Keratinocyte (primary cell): ENCODE measurements around the gene EIF3D.

Source experiments
- CTCF ChIP-seq, 3 experiments: IDR thresholded peaks in 1 of 3; conservative IDR thresholded peaks in 1 of 3; optimal IDR thresholded peaks in 1 of 3; 2 replicates in 2 of 3; 3 replicates in 1 of 3; pipeline versions ENCODE3 to v1.5.1; 2011; ENCODE audit warnings: low read length in 3 of 3, mild to moderate bottlenecking in 3 of 3, moderate library complexity in 2 of 3, control low read depth in 1 of 3, inconsistent platforms in 1 of 3; ENCODE audit not compliant: insufficient read depth in 2 of 3; ENCODE audit errors: extremely low read depth in 1 of 3
- EZH2 ChIP-seq: IDR thresholded peaks from one replicate; pipeline ENCODE4 v1.6.1; 2012; ENCODE audit warnings: inconsistent platforms, mild to moderate bottlenecking, low read length, moderate library complexity

- TF ChIP-seq CTCF (optimal IDR thresholded peaks at IDR 0.05 in 1 of 3, IDR thresholded peaks at IDR 0.05 in 1 of 3, conservative IDR thresholded peaks at IDR 0.05 in 1 of 3; ENCODE audit: extremely low read depth in 1 of 3, insufficient read depth in 2 of 3, low read length in 3 of 3) (no peak), EZH2 (no peak)
Observed at GRCh38 chr22:36573815-36574363, 44.9 kb upstream of the EIF3D start.
